Measurements from ENCODE around the gene ZNF438.

Gene ZNF438

GRCh38 chr10:30873411-30873810, 158.3 kb downstream of the ZNF438 start:
- no peak for DNase-seq

GRCh38 chr10:30870896-30871295, 160.8 kb downstream of the ZNF438 start:
- DNase-seq = no peak

GRCh38 chr10:30869566-30869965, 162.1 kb downstream of the ZNF438 start:
- DNase-seq = no peak

GRCh38 chr10:30868611-30869010, 163.1 kb downstream of the ZNF438 start:
- DNase-seq = no peak

GRCh38 chr10:30866896-30867295, 164.8 kb downstream of the ZNF438 start:
- no peak for DNase-seq

- no peak for DNase-seq
Observed at GRCh38 chr10:30865141-30865926, 166.3 kb downstream of the ZNF438 start.

GRCh38 chr10:30863516-30864210, 168.0 kb downstream of the ZNF438 start:
- DNase-seq = no peak

- no peak for DNase-seq
Observed at GRCh38 chr10:30862486-30862885, 169.2 kb downstream of the ZNF438 start.

GRCh38 chr10:30861976-30862375, 169.7 kb downstream of the ZNF438 start:
- DNase-seq = no peak

GRCh38 chr10:30861221-30861620, 170.4 kb downstream of the ZNF438 start:
- no peak for DNase-seq

GRCh38 chr10:30858499-30858898, 173.2 kb downstream of the ZNF438 start:
- no peak for DNase-seq

GRCh38 chr10:30857803-30858202, 173.9 kb downstream of the ZNF438 start:
- no peak for DNase-seq

- DNase-seq = no peak
Observed at GRCh38 chr10:30855131-30855530, 176.5 kb downstream of the ZNF438 start.

GRCh38 chr10:30854656-30855055, 177.0 kb downstream of the ZNF438 start:
- no peak for DNase-seq

- no peak for DNase-seq
Observed at GRCh38 chr10:30853066-30853465, 178.6 kb downstream of the ZNF438 start.

GRCh38 chr10:30850776-30851175, 180.9 kb downstream of the ZNF438 start:
- no peak for DNase-seq

- no peak for DNase-seq
Observed at GRCh38 chr10:30849231-30850035, 182.2 kb downstream of the ZNF438 start.

- DNase-seq = no peak
Observed at GRCh38 chr10:30848396-30849032, 183.2 kb downstream of the ZNF438 start.

- no peak for DNase-seq
Observed at GRCh38 chr10:30847642-30848041, 184.0 kb downstream of the ZNF438 start.

GRCh38 chr10:30847199-30847598, 184.5 kb downstream of the ZNF438 start:
- DNase-seq = no peak

- DNase-seq = no peak
Observed at GRCh38 chr10:30846710-30847109, 185.0 kb downstream of the ZNF438 start.

- DNase-seq = no peak
Observed at GRCh38 chr10:30842894-30843293, 188.8 kb downstream of the ZNF438 start.

GRCh38 chr10:30842185-30842584, 189.5 kb downstream of the ZNF438 start:
- no peak for DNase-seq

Measured in activated CD8-positive, alpha-beta memory T cell treated with anti-CD3 and anti-CD28 coated beads, Interleukin-2, amount 50 U/mL, for 48 hours (primary cell).